HCEC 1CT (cell line): ENCODE data around the gene UBL5.
"Not testable (repeated sequence)": the region's sequence is repeated elsewhere in the genome, so short reads cannot be mapped to it uniquely, and the experiment has no call there.

Experiments used
- DNase-seq: peaks from one replicate; pipeline ENCODE4 v3.0.0-alpha.2; 2017

The UBL5 gene

DNA sequence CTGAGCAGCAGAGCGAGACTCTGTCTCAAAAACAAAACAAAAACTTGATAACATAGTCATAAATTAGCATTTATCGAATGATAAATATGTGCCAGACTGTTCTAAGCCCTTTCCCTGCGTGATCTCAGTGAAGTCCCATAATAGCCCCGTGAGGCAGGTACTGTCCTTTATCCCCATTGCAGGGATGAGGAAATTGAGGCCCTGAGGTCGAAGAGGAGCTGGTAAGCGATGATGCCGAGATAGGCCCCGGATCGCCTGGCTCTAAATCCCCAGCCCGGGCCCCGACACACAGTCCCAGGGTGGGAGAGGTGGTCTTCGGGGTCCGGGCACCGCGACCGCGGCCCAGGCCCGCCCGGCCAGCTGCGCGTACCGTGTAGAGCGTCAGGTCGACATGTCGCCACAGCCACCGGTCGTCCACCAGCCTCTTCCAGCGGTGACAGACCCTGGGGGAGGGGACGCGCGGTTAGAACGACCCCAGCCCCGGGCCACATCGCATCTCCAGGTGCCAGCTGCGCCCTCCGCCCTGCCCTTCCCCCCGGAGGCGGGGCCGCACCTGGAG lies 9.5 kb upstream of the UBL5 start:
- no peak for DNase-seq

DNA sequence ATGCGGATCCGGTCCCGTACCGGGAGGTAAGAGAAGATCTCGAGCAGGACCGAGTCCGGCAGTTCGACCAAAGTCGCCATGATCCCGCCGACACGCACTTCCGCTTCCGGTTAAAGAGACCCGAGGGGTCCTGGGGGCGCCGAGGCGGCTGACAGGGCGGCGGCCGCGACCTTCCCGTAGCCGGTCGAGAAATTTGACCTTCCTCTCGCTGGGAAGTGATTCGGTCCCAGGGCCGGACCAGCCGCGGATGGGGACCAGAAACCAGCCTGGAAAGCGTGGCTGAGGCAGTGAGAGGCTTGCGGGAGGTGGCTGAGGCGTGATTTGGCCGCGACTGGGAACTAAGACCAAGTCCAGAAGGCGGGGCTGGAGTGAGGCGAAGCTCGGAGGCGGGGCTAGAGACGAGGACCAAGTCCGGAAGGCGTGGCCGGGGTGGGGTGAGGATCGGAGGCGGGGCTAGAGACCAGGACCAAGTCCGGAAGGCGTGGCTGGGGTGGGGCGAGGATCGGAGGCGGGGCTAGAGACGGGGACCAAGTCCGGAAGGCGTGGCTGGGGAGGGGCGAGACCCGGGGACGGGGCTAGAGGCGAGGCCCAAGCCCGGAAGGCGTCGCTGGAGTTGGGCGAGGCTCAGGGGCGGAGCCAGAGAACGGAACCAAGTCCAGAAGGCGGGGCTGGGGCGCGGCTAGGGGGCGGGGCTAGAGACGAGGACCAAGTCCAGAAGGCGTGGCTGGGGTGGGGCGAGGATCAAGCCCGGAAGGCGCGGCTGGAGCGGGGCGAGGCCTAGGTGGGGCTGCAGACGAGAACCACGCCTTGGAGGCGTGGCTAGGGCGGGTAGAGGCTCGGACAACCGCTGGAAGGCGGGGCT lies 8.8 kb upstream of the UBL5 start, which contains the start of gene FBXL12:
Gene FBXL12, minus strand, starts transcription at position 346 of the 862 bp plus-strand sequence. Its CDS starts 266 bp downstream, at position 80.
- peak; percentile 99 for DNase-seq

DNA sequence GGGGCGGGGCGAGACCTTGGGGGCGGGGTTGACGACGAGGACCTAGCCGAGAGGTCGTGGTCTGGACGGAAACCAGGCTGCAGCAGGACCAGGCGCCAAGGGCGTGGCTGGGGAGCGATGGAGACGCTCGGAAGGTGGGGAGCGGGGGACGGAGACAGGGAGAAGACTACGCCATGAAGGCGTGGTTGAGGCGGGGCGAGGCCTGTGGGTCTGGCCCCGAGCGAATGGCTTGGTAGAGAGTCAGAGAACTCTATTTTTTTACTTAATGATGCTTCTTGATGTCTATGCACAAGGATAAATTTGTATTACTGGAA lies 8.2 kb upstream of the UBL5 start:
- no peak for DNase-seq

DNA sequence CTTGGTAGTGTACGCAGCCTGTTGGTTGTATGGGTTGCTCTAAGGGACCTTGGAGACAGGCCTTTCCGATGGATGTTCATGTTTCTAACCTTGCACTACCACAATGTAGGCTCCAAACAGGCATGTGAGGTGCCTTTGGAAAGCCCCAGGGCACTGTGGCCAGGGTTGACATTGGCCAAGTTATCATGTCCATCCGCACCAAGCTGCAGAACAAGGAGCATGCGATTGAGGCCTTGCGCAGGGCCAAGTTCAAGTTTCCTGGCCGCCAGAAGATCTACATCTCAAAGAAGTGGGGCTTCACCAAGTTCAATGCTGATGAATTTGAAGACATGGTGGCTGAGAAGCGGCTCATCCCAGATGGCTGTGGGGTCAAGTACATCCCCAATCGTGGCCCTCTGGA lies 7.7 kb upstream of the UBL5 start:
- DNase-seq: not testable (repeated sequence)

DNA sequence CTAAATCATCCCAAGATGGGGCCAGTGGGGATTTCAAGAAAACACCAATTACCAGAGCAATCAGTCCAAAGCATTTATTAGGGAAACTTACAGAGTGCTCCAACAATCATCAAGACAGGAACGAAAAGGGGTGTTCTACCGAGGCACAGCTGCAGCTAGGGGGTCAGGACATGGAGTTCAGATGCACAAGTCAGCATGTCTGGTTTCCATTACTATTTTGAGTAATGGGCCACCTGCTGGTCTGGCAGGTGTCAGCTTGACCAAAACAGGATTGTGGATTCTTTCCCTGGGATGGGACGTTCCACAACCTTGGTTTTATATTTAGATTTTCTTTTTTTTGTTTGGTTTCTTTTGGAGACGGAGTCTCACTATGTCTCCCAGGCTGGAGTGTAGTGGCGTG lies 3.9 kb upstream of the UBL5 start:
- DNase-seq: no peak

DNA sequence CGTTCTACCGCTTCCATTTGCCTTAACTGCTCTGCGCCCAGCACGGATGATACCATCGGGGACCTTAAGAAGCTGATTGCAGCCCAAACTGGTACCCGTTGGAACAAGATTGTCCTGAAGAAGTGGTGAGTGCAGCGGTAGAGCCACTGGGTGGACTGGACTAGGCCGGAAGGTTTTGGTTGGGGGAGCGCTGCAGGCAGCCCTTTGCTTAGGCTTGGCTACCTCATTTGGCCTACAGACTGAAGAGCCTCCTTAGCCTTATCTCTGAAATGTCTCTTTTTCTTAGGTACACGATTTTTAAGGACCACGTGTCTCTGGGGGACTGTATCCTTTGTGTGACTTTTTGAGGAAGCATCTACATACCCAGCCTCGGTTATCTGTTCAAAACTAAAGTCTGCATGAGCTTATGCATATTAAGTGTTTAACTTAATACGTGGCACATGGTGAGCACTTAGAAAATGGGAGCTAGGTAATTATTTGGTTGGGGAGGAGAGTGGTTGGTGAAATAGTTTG lies 889 bp downstream of the UBL5 start:
- no peak for DNase-seq

DNA sequence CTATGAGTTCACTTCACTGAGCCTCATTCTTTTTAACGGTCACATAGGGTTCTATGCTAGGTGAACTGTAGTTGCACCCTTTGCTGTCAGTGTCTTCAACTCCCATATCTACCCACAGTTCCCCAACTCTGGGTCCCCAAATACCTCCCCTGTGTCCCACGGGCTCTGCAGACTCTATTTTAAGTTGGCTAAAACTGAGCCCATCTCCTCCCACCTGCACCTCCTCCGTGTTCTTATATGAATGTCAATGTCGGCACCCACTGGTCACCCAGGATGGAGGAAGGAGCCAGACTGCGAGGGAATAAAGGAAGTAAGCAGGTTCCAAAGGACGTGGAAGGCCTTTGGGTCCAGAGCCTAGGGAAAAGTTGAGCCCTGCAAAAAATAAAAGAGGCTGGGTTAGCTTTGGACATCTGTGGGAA lies 6.6 kb downstream of the UBL5 start:
- no peak for DNase-seq

DNA sequence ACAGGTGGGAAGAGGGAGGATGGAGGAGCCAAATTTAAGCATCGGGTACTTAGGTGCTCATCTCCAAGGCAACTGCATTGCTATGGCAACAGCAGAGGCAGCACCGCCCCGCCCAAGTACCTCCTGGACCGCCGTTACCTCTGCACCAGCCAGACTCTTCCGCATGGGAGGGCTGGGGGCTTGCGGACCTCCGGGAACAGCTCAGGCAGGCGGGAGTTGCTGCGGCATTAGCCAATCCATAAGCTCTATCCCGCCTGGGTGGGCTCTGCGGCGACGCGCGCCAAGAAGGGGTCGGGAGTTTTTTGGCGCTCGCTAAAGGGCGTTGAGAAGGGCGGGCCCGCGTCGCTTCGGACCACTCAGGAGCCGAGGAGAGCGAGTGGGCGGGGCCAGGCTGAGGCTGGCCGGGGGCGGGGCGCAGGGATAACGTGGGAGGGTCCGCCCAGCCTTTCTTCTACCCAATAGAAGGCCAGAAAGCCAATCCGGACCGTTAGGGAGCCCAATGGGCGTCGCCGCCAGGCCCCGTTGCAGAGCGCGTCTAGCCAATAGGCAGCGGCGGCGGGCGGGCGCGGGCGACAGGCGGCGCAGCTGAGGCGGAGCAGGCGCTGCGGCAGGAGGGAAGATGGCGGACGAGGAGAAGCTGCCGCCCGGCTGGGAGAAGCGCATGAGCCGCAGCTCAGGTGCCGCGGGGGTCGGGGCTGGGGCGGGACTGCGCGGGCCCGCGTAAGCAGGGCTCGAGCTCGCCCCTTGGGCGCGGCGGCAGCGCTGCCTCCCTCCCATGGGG lies 7.2 kb downstream of the UBL5 start, which contains the start of gene PIN1:
Gene PIN1, plus strand, starts transcription at position 593 of the 781 bp plus-strand sequence. Its CDS starts 27 bp downstream, at position 620.
- DNase-seq: peak; percentile 99

DNA sequence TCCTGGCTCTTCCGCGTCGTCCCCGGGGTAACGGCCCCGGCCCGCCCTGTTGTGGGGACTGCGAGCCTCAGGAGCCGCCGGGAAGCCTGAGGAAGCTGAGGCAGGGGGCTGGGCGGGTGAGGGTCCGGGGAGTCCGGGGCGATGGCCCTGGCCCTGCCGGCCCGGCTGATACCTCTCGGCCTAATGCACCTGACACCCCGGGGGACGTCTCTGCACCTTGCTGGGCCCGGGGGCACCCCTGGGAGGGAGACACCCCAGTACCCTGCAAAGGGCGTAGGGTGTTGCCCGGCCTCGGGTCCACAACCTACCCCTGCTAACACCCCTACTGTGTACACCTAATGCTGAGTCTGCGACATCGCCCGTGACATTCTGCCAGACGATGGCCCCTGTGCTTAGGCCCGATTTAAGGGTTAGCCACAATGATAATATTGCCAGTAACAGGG lies 7.8 kb downstream of the UBL5 start:
- no peak for DNase-seq

DNA sequence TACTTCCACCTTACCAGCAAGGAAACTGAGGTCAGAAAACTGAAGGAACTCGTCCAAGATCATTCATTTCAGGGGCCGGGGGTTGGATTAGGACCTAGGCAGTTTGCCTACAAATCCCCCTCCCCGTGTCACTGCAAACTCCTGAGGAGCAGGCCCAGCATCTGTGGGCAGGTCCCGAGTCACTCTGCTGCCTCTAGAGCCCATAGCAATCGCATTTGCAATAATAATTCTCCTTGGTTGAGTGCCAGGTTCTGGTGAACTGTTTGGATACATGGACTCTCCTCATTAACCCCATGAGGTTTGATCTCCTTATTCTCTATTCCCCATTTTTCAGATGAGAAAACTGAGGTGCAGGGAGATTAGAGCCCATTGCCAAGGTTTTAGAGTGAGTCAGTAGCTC lies 8.3 kb downstream of the UBL5 start:
- DNase-seq: peak; percentile 38

DNA sequence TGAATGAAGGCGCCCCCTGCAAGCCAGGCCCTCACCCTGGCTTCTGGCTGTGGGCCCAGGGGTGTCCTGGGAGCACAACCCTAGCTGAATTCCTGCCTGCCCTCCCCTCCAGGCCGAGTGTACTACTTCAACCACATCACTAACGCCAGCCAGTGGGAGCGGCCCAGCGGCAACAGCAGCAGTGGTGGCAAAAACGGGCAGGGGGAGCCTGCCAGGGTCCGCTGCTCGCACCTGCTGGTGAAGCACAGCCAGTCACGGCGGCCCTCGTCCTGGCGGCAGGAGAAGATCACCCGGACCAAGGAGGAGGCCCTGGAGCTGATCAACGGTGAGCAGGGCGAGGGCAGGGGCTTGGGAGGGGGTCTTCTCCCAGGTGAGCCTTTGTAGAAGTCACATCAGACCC lies 10.6 kb downstream of the UBL5 start:
- DNase-seq: no peak

DNA sequence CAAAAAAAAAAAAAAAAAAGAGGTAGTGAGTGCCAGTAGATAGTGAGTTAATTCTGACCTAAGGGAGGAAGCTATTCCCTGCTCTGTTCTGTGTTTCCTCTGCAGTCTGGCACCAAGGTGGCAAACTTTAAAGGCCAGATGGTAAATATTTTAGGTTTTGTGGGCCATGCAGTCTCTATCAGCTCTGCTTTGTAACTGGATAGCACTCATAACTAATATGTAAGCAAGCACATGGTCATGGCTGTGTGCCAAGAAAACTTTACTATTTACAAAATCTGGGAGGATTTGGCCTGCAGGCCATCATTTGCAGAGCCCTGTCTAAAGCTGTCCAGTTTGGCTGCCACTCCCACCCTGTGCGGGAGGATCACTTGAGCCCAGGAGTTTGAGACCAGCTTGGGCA lies 11.7 kb downstream of the UBL5 start:
- no peak for DNase-seq

DNA sequence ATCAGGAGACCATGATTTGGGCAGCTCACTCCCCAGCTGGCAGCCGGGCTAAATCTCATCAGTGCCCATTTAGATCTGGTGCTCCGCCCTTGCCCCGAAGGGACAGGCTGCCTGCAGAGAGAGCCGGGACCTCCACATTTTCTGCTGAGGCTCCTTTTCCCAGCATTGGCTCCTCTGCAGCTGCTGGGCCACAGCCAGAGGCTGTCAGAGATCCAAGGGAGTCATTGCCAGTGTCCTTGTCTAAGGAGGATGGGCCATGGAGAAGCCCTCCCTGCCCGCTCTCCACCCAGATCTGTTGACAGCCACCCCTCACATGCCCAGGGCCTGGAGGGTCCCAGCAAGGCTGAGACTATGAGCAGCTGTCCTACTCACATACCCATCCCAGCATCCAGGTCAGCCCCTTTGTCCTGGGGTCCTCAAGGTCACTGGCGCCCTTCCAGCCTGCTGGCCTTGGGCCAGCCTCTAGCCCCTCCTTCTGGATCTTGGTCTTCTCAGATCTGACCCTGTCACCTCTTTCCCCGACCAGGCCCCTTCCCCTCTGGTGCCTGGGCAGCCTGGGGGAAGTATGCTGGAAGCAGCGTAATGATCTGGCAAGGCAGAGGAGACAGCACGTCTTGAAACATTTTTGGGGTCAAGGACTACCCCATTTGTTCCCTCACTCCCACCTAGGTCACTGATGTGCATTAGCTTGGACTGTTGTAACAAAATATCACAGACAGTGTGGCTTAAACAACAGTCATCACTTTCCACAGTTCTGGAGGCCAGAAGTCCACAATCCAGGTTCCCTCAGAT lies 15.3 kb downstream of the UBL5 start:
- no peak for DNase-seq

DNA sequence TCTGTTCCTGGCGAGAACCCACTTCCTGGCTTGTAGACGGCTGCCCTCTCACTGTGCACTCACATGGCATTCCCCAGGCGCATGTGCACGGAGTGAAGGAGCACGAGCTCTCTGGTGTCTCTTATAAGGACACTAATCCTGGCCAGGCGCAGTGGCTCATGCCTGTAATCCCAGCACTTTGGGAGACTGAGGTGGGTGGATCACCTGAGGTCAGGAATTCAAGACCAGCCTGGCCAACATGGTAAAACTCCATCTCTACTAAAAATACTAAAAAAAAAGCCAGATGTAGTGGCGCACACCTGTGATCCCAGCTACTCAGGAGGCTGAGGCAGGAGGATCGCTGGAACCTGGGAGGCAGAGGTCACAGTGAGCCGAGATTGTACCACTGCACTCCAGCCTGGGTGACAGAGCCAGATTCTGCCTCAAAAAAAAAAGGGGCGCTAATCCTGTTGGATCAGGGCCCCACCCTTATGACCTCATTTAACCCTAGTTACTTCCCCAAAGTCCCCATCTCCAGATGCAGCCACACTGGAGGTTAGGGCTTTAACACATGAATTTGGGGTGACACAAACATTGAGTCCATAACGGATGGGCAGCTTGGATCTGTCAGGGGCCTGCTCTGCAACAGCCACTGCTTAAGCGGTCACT lies 16.0 kb downstream of the UBL5 start:
- DNase-seq: not testable (repeated sequence)

DNA sequence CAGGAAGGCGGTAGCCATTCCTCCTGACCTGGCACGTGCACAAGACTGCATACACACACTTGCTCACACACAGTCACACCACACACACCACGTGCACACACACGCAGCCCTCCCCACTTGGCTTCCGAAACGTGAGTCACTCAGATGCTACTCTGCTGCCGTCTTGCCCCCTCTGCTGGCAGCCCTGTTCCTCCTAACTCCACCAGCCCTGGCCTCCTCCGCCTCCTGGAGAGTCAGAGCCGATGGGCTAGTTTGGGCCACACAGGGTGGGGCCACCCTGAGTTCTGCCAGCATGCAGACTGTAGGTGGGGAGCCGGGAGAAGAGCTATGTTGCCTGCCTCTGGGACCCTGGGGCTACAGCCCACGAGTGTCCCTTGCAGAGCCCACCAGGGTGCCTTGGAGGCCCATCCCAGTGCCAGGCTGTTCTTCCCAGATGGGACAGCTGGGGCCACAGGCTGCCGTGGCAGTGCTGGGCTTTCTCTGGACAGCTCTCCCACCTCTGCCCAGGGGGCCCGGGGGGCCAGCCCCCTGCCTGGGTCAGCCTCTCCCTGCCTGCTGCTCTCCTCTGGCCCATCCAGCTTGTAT lies 19.5 kb downstream of the UBL5 start:
- peak; percentile 93 for DNase-seq

DNA sequence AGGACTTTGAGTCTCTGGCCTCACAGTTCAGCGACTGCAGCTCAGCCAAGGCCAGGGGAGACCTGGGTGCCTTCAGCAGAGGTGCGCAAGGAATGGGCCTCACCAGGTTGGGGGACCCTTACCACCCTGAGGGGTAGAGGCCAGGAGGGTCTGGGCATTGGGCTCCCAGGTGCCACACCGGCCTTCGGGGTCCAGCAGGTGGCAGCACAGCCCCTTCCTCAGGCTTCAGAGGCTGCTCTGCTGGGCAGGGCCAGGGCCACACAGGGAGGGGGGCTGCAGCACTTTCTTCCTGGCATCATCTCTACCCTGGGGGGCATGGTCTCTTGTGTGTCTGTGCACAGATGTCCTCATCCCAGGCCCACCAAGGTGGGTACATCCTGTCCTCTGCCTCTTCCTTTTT lies 20.3 kb downstream of the UBL5 start:
- no peak for DNase-seq

DNA sequence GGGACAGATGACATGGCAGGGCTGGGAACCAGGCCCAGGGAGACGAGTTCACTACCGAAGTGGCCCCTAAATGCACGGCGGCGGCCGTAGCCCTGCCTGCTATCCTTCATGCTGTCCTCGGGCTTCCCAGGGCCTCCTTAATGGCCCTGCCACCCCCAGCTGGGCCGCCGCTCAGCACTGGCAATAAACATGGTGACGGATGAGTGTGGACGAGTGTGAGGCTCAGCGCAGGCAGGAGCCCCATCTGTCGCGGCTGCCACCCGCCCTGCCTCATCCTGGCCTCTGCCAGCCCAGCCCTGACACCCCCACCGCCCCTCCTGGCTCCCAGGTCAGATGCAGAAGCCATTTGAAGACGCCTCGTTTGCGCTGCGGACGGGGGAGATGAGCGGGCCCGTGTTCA lies 21.0 kb downstream of the UBL5 start:
- DNase-seq: no peak

DNA sequence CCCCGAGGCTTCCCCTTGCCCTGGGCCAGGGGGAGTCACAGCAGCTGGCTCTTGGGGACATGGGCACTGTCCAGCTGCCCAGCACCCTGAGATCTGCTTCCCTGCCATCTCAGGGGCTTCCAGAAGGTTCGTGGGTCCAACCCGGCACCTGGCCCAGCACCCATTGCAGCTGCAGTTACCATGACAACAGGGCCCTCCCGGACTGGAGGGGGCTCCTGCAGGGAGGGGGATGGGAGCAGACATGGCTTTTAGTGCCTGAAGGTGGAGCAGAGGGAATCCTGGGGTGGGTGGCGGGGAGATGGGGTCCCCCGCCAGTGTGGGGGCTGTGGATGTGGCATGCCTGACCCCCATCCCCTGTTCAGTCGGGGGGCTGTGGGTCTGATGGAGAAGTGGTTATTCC lies 22.1 kb downstream of the UBL5 start:
- no peak for DNase-seq

DNA sequence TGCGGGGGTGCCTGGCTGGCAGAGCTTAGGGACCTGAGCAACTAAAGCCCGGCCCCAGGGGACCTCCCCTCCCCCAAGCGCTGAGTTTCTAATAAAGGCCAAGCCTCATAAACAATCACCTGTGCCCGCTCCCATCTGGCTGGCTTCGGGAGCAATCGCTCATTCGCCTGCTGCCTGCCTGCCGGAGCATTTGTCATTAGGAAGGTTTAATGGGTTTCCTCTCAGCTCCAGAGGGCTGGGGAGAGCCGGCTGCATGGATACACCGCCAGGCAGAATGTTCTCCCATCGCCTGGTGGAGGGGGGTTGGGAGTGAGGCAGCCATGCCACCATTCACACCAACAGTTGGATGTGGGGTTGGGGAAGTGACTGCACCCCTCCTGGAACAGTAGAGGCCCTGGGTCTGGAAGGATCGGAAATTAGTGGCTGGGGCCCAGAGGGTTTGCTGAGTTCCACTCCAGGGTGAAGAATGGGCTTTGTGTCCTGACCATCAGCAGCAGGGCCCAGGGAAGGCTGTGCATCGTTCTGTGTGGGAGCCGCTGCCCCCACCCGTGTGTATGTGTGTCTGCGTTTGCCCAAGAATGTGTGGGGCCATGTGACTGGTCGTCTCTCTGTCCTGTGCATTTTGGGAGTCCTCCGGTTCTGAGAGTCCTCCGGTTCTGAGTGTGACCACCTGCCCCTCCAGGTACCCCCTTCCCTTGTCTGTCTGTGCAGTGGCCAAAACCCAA lies 22.7 kb downstream of the UBL5 start:
- no peak for DNase-seq

DNA sequence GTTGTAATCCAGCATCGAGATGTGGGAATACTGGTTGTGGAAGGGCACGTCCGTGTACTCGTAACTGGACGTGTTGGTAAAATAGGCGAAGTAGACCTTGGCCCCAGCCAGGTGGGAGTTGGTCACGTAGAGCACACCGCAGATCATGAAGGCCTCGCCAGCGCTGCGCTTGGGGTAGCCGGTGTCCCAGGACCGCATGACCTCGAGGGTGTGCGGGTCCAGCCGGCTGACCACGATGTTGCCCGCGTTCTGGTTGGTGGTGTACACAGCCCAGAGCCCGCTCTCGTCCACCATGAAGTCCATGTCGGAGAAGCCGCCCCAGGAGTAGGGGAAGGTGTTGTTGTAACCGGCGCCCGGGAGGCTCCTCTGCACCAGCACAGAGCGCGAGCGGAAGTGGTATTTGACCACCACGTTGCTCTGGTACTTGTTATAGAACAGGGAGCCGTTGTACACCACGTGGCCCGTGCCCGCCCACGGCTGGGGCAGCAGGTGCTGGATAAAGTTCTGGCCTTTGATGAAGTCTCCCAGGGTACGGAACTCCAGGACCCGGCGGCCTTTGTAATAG lies 26.6 kb downstream of the UBL5 start:
- DNase-seq: no peak

DNA sequence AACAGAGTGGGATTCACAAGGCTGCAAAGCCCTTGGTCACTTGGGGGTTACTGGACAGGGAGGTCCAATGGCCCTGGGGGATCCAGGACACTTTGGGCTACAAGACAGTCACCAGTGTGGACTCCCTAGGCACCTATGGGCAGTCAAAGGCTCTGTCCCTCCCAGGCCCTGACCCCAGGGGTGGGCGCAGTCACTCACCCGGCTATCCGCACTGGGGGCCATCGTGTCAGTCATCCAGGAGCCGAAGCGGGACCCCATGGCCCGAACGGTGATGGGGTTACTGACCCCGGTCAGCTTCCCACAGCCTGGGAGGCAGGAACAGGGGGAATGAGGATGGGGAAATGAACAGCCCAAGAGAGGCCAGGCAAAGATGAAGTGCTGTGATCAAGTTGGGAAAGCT lies 28.9 kb downstream of the UBL5 start:
- DNase-seq: no peak
